Bronchial epithelial cell (primary cell): ENCODE results near the gene HOXB8. TPM values are rescaled to one million over a fixed set of nuclear protein-coding genes. Genes with fewer than 3 reads are reported as not detected.

Source experiments
- DNase-seq: peaks from one replicate; pipeline ENCODE4 v3.0.0-alpha.2; 2010; ENCODE audit warnings: low read depth
- FAIRE-seq: peaks from 2 replicates; lab custom pipeline; 2011; peaks lifted over from hg19 to GRCh38; lab: Jason Lieb, UNC
- H3K27me3 ChIP-seq: 2 replicates; pipeline ENCODE4 v1.5.1; 2011; ENCODE audit warnings: low read length; ENCODE audit not compliant: control insufficient read depth, insufficient read depth
- H3K36me3 ChIP-seq: 2 replicates; pipeline ENCODE4 v1.5.1; 2011; ENCODE audit warnings: low read length; ENCODE audit not compliant: control insufficient read depth, insufficient read depth
- H3K4me3 ChIP-seq: 2 replicates; pipeline ENCODE4 v1.5.1; 2011; ENCODE audit warnings: mild to moderate bottlenecking, low read depth, low read length, control low read depth
- total RNA-seq: library from RNA; depleted of rRNA; stranded (reverse); fragments of >200 nt; gene quantifications from 2 replicates; pipeline ENCODE4 v1.2.1, GENCODE V29; 2014
- TF ChIP-seq, protein P1 (sequence below): IDR thresholded peaks from 2 replicates; pipeline ENCODE4 v1.5.1; 2011; ENCODE audit warnings: mild to moderate bottlenecking, moderate library complexity, low read length, control low read depth, inconsistent platforms; ENCODE audit not compliant: insufficient read depth, severe bottlenecking

The HOXB8 gene
- total RNA-seq, 1 donor from 2014 or later, result not detected

DNA sequence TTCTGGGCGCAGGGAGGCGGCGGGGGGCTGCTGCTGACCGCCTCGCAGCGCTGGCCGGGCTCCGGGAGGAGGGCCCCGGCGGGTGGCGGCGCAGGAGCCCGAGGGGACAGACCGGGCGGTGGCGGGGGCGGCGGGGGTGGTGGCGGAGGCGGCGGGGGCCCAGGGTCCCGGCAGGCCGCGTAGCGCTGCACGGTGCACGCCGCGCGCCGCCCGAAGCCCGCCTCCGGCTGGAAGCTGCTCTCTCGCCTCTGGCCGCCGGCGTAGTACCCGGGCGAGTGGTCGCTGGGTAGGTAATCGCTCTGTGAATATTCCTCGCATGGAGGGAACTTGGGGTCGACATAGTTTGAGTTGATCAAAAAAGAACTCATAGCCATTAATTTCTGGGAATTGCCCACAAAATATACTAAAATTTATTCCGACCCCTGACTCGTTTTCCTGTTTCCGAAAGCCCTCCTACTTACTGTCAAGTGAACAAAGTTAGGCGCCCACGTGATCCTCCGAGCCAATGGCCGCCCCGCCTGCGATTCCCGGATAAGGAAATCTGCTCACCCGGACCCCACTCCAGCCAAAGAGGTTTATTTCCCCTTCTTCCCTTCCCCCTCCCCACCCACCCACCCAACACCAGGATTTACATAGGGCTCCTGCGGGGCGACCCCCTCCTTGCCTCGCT lies 37.0 kb downstream of the HOXB8 start, which contains the start of gene HOXB4:
Gene HOXB4 (minus strand): TSS at position 405 of the 670 bp plus-strand sequence. CDS start 31 bp downstream, at position 374.
- peaks cover 85% of the 10 kb centered on the region for H3K27me3 ChIP-seq
- DNase-seq (no peak), FAIRE-seq (no peak)
- TF ChIP-seq, protein P1, sequence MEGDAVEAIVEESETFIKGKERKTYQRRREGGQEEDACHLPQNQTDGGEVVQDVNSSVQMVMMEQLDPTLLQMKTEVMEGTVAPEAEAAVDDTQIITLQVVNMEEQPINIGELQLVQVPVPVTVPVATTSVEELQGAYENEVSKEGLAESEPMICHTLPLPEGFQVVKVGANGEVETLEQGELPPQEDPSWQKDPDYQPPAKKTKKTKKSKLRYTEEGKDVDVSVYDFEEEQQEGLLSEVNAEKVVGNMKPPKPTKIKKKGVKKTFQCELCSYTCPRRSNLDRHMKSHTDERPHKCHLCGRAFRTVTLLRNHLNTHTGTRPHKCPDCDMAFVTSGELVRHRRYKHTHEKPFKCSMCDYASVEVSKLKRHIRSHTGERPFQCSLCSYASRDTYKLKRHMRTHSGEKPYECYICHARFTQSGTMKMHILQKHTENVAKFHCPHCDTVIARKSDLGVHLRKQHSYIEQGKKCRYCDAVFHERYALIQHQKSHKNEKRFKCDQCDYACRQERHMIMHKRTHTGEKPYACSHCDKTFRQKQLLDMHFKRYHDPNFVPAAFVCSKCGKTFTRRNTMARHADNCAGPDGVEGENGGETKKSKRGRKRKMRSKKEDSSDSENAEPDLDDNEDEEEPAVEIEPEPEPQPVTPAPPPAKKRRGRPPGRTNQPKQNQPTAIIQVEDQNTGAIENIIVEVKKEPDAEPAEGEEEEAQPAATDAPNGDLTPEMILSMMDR, result no peak
- no peak within 1 kb of the TSS for H3K4me3 ChIP-seq
- H3K36me3 ChIP-seq, result no peaks in the 10 kb centered on the region

DNA sequence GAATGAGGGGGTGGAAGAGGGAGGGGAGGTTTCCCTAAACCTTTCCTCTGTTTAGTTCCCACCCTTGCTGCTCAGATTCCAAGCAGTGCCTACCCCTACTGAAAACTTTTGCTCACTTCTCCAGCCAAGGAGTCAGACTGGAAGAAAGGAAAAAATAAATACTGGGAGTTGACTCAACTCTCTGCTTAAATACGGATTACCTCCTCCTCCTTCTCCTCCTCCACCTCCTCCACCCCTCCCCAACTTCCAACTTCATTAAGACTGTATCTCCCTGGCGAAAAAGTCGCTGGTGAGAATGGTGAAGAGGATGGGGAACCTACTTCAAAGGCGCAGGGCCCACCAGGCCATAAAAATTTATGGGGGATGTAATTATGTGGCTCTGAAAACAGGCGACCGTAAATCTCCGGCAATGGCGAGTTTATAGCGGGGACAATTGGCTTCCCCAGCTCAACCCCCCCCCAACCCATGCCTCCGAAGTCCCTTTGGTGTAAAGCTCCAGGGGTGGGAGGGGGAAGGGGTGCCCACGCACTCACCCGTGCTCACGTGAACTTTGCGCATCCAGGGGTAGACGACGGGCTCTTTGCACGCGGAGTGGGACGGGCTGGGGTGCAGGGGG lies 37.7 kb downstream of the HOXB8 start:
- Histone ChIP-seq H3K4me3 (no peak overlapping the region), H3K36me3 (no peaks in the 10 kb centered on the region), H3K27me3 (peaks cover 86% of the 10 kb centered on the region)
- FAIRE-seq, result no peak
- TF ChIP-seq, protein P1, result no peak
- no peak for DNase-seq

DNA sequence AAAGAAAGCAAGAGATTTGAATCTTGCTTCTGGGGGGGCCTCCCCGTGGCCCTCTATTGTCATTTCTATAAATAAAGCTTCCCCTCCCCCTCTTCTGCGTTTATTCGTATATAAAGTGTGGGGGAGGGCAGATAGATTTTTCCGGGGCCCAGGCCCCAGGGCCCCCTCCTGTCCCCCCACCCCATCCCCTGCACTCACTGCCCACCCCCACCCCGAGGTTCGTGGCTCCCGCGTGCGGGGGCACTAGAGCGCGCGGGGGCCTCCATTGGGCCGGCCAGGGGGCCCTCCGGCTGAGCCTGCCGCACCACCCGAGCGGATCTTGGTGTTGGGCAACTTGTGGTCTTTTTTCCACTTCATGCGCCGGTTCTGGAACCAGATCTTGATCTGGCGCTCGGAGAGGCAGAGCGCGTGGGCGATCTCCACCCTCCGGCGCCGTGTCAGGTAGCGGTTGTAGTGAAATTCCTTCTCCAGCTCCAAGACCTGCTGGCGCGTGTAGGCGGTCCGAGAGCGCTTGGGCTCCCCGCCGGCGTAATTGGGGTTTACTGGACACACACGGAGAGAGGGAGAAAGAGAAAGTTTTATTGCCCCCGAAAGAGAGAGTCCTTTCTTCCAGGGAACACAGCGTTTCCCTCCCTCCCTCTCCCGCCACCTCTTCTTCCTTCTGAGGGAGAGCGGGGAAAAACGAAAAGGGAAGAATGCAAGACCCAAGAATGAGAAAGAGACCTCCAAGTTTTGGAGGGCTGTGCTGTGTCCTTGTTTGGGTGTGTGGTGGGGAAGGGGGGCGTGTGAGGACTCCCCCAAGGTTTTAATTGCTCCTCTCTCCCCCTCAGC lies 38.4 kb downstream of the HOXB8 start:
- Histone ChIP-seq H3K36me3 (no peaks in the 10 kb centered on the region), H3K27me3 (peaks cover 88% of the 10 kb centered on the region), H3K4me3 (no peak overlapping the region)
- no peak for FAIRE-seq
- no peak for DNase-seq
- TF ChIP-seq, protein P1, result no peak

DNA sequence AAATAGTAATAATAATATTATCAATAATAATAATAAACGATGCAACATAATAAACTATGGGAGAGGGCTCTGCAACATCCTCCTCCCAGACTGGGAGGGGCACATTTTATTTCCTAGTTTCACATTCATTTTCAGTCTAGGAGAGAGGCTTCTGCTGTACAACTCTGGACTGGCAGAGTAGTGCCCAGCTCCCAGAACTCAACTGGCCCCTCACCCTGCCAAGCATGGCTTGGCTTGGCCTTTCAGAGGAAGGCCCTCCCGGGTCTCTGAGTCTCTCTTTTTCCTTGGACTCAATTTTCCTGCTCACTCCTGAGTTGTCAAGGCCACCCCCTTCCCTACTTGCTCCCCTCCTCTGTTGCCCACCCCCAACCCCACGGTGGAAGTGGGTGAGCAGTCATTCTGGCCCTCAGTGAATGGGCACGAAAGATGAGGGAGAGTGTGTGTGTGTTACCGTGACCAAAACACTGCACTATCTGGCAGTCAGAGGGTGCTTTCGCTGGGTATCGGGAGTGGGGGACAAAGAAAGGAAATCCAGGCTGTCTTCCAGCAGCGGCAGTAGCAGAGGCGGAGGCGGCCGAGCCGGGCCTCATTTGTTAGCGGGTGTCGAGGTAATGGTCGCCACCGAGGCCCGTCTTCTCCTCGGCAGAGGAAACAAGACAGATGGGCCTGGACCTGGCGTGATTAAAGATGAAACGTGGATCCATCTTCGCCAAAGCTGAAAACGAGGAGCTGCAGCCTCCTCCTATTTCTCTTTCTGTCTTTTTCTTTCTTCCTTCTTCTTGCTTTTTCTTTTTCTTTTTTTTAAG lies 39.2 kb downstream of the HOXB8 start:
- Histone ChIP-seq H3K36me3 (no peaks in the 10 kb centered on the region), H3K27me3 (peaks cover 88% of the 10 kb centered on the region), H3K4me3 (no peak overlapping the region)
- DNase-seq (no peak), FAIRE-seq (no peak)
- TF ChIP-seq, protein P1, result no peak

DNA sequence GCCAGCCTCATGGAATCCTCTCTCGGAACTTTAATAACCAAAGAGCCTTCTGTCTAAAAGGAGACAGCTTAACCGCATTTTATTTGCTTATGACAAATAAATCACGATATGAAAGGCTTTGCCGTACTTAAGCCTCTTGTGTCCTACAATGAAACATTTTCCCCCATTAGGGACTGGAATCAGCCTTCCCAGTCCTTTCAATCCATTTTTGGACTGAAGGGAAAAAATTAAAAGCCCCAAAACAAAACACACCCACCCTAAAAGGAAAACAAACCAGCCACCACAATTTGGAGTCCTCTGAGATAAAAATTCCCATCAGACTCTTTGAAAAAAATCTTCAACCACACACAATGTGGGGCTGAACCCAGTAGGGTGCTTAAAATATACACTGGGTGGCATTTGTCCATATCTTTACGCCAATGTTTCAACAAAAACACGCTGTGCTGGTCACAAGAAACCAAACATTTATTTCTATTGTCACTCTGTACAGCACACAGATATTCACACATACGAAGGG lies 40.0 kb downstream of the HOXB8 start:
- H3K27me3 ChIP-seq, result peaks cover 87% of the 10 kb centered on the region
- H3K4me3 ChIP-seq, result no peak overlapping the region
- no peak for DNase-seq

More for the DNA sequence above, 40.0 kb downstream of the HOXB8 start:
- no peak for FAIRE-seq
- H3K36me3 ChIP-seq, result no peaks in the 10 kb centered on the region
- TF ChIP-seq, protein P1, result no peak
